DMS 273 treated with DMSO at 0.1 percent for 48 hours (cell line): Measurements from ENCODE around the gene EIF4E.
"Not testable (repeated sequence)": the region's sequence is repeated elsewhere in the genome, so short reads cannot be mapped to it uniquely, and the experiment has no call there.

Source experiments
- DNase-seq: peaks from one replicate; lab custom pipeline; 2025; lab: John Stamatoyannopoulos, UW

EIF4E gene

DNA sequence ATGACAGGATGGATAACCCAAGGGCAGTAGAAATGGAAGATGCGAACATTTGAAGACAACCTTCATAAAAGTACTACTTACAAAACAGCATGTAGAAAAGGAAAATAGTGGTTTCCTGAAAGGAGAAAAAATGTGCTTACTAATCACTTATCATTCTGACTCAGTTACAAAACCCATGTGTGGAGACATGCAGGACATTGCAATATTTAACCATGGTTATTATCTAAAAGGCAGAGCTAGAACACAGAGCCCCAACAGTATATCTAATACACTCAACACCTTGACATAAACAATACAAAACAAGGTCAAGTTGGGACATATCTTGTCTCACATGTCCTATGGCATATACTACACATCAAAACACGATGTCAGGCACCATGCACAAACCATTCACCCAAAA is 55.9 kb downstream of the EIF4E start:
- no peak for DNase-seq

DNA sequence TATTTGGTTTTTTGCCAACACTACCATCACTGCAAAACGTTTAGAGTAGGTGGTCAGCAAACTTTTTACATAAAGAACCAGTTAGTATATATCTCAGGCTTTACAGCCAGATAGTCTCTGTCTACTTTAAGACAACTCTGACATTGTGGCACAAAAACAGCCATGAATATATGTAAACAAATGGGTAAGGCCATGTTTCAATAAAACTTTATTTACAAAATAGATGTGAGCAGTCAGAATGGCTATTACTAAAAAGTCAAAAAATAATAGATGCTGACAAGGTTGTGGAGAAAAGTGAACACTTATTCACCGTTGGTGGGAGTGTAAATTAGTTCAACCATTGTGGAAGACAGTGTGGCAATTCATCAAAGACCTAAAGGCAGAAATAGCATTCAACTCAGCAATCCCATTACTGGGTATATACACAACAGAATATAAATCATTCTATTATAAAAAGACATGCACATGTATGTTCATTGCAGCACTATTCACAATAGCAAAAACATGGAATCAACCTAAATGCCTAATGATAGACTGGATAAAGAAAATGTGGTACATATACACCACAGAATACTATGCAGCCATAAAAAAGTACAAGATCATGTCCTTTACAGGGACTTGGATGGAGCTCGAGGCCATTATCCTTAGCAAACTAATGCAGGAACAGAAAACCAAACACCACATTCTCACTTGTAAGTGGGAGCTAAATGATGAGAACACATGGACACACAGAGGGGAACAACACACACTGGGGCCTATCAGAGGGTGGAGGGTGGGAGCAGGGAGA is 56.6 kb downstream of the EIF4E start:
- DNase-seq = not testable (repeated sequence)

DNA sequence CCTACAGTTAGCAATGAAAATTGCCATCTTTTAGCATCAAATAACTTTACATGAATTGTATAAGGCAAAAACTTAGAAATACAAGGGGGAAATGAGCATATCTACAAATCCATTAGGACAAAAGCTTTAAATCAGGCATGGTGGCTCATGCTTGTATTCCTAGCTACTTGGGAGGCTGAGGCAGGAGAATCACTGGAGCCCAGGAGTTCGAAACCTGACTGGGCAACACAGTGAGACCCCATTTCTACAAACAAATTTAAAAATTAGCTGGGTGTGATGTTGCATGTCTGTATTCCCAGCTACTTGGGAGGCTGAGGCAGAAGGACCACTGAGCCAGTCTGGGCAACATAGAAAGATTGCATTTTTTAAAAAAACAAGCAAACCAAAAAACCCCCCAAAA is 61.3 kb downstream of the EIF4E start:
- DNase-seq = no peak

DNA sequence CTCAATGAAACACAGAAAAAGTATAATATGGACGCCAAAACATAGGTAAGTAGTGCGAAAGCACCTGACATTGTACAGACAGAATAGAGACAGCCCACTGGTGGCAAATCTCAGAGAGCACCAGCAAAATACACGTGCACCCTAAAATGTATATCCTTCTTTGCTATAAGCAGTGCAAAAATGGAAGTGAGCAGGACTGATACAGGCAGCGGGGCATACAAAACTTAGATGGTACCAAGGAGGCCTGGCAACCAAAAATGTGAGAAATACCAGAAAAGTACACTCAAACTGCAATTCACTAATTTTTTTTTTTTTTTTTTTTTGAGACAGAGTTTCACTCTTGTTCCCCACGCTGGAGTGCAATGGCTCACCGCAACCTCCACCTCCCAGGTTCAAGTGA is 63.9 kb downstream of the EIF4E start:
- DNase-seq = no peak

DNA sequence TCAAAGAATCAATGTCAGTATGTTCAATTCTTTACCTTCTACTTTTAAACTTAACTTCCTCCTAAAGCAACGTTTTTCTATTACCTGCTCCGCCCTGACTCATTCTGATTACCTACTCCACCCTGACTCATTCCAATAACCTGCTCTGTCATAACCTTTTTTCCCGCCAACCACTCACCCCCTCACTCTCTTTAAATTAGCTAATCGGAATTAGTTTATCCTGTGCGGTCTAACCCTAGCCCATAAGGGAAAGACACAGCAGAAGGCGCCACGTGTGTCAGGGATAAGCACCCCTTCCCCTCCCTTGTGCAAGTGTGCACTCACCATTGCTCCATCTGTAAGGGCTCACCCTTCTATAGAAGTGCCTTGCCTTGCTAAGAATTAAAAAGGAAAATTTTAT is 64.4 kb downstream of the EIF4E start:
- no peak for DNase-seq

DNA sequence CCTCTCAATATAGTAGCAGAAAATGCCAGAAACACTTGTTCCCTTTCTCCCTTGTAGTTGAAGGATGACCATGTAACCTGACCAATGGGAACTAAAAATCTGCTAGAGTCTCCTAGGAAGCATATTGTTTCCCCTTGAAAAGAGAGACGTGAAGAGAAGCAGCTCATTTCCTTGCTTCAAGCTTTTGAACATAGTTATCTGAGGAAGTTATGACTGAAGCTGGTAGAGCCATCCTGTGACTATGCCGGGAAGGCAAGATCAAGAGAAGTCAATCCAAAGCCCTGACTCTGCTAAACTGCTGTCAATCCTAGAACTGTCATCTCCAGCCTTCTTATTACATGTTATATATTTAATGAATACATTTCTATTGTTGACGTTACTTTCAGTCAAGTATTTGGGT is 66.6 kb downstream of the EIF4E start:
- DNase-seq = no peak

DNA sequence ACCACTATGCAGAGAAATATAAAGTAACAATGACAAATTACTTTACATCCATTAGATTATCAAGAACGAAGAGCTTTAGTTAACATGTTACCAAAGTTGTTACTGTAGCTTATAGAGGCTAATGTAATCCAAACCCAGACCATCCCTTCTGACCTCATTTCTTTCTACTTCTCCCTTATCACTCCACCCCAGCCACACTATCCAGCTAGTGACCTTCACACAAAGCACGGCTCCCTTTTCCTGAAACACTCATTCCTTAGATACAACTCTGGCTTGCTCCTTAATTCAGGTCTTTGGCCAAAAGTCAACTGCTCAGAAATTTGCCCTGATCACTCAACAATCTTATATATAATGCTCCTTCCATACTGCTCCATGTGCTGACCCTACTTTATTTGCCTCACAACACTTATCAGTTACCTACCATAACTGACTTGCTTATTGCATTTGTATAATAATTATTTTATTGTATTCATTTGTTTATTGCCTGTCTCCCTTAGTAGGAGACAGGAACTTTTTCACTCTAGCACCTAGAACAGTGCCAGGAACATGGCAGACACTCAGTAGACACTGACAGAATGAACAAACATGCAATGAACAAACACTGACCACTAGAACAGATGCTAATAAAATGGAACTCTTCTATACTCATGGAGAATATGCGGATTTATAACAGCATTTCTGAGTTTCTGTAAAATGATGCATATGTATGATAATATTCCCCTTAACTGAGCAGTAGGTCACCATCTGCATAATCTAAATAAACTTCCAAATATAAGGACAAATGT is 67.6 kb downstream of the EIF4E start:
- no peak for DNase-seq

DNA sequence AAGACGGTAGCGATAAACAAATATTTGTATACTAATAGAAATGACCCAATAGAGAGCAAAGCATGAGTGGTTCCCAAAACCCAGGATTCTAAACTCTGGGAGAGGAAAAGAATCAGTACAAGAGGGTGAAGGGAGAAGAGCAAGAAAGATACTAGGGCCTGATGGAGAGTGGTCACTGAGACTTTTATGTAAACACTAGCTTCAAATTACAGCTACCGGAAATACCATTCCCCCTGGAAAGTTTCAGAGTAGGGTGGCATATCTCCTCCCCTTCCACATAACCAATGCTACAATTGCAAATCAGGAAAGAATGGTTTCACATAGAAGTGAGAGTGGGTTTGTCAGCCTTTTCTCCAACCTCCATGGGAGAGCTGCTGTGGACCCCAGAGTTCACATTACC is 77.1 kb downstream of the EIF4E start:
- no peak for DNase-seq

DNA sequence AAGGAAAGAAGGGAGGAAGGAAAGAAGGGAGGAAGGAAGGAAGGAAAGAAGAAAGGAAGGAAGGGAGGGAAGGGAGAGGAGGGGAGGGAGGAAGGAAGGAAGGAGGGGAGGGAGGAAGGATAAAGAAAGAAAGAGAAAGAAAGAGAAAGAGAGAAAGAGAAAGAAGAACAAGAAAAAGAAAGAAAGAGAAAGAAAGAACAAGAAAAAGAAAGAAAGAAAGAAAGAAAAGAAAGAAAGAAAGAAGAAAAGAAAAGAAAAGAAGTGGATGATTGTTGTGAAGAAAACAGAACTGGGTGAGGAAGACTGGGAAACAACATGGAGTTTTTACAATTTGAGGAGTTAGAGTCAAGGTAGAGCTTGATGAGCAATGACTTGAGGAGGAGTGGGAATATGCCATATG is 78.0 kb downstream of the EIF4E start:
- DNase-seq = no peak

DNA sequence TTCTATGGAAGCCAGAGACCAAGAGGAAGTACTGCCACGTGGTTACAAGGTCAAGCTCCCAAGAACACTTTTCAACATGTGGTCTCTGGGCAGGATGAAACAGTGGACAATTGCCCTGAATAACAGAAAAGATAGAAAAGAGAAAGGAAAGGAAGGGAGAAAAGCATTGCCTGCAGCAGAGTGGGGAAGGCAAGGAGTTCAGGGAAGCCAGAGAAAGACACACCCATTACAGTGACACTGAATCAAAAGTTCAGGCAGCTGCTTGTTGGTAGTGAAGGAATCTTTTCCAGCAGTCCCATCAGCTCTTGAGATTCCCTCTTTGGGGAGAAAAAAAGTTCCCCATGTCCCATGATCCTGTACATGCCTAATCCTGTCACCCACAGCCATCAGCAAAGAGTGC is 80.5 kb downstream of the EIF4E start:
- no peak for DNase-seq

DNA sequence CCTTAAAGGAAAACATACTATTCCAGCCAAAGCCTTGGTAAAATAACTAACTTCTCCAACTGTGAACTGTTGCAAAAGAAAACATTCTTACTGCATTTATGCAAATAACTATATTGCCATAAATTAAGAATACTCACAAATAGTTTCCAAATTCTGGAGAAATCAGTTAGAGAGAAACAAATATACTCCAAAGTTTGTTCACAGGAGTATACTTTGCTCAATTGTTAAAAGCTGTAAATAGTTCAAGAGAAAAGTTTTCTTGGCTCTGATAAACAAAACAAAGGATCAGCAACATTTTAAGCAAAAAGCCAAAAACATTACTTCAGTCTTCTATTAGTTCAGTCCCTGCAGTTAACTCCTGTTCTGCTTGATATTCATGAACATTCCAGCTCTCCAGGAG is 83.0 kb downstream of the EIF4E start:
- DNase-seq = no peak

DNA sequence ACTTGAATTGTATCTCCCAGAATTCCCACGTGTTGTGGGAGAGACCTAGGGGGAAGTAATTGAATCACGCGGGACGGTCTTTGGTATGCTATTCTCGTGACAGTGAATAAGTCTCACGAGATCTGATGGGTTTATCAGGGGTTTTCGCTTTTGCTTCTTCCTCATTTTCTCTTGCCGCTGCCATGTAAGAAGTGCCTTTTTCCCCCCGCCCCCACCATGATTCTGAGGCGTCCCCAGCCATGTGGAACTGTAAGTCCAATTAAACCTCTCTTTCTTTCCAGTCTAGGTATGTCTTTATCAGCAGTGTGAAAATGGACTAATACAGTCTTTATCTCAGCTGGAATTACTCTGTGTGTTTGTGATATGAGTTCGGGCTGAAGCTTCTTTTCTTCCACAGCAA is 86.0 kb downstream of the EIF4E start:
- not testable (repeated sequence) for DNase-seq

DNA sequence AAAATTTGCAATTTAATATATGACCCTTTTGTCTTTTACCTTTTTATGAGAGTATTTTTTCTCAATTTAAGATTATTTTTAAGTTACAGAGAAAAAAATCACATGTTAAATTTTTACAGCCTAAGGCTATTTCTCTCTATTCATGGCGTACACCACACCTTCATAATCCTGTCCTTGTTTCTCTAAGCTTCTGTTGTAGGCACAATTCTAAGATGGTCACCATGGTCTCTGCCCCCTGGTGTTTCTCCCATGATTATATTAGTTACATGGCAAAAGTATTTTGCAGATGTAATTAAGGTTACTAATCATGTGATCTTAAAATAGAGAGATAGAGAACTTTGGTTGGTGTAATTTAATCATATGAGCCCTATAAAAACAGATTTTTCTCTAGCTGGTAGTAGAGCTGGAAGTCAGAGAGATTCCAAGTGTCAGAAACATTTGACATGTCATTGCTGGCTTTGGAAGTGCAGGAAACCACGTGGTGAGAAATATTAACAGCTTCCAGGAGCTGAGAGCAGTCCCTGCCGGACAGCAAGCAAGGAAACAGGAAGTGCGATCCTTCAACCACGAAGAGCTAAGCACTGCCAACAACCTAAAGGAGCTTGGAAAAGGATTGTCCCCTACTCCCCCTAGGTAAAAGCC is 89.8 kb downstream of the EIF4E start:
- no peak for DNase-seq

DNA sequence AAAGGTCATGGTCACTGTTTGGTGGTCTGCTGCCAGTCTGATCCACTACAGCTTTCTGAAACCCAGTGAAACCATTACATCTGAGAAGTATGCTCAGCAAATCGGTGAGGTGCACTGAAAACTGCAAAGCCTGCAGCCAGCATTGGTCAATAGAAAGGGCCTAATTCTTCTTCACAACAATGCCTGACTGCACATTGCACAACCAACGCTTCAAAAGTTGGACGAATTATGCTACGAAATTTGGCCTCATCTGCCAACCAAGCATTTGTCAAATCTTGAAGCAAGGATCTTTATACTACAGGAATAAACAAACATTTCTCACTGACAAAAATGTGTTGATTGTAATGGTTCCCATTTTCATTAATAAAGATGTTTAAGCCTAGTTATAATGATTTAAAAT is 90.4 kb downstream of the EIF4E start:
- no peak for DNase-seq

DNA sequence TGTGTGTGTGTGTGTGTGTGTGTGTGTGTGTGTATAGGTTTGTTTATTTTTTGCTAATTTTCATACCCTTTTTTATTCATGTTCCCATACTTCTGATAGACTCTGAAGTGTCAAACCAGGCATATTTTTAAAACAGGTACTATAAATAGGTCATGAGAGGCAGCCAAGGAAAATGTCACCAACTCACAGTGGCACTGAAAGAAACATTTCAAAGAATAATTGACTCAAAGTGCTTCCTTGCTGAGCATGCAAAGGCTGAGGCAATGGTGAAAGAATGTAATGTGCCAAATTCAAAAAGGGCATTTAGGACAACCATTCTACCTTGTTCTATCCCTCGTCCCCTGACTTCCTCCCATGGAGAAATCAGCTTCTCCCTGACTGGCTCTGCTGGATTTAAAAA is 95.5 kb downstream of the EIF4E start:
- no peak for DNase-seq

DNA sequence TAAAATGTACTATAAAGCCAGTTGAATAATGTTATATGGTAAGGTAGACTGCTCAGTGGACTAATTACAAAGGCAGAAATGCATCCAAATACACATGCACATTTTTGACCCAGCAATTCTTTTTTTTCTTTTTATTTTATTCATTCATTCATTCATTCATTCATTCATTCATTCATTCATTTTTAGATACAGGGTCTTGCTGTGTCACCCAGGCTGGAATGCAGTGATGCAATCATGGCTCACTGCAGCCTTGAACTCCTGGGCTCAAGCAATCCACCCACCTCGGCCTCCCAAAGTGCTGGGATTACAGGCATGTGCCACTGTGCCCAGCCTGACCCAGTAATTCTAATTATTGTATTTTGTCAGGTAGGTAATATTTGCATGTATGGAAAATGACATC is 97.9 kb downstream of the EIF4E start:
- DNase-seq = not testable (repeated sequence)
